ENCODE data around the gene UVRAG.

- no peak for TF ChIP-seq CTCF (IDR thresholded peaks at IDR 0.05 in 4 of 5, conservative IDR thresholded peaks at IDR 0.05 in 1 of 5)
- no peak for TF ChIP-seq POLR2A (IDR thresholded peaks at IDR 0.05)
Measured at GRCh38 chr11:76094740-76095139, 279.7 kb downstream of the UVRAG start.

Measured in gastrocnemius medialis (tissue), 4 donors.